SK-N-SH (cell line): ENCODE results near the gene MTFMT. TPM values are rescaled to one million over a fixed set of nuclear protein-coding genes. Genes with fewer than 3 reads are reported as not detected.

Experiments
- CHD2 ChIP-seq: fragments of 150-350 bp; IDR thresholded peaks from 2 replicates; pipeline ENCODE4 v1.6.1; 2018; ENCODE audit warnings: low read length; ENCODE audit not compliant: partially characterized antibody
- CTCF ChIP-seq: fragments of 200-600 bp; sonication (generic); IDR thresholded peaks from 2 replicates; pipeline ENCODE4 v1.6.1; 2017; ENCODE audit warnings: antibody characterized with exemption, mild to moderate bottlenecking, moderate library complexity
- EZH2phosphoT487 ChIP-seq: fragments of 200-600 bp; sonication (generic); IDR thresholded peaks from 2 replicates; pipeline ENCODE4 v1.6.1; 2017; ENCODE audit warnings: low read depth, mixed run types, mild to moderate bottlenecking, antibody characterized with exemption, moderate library complexity, borderline replicate concordance
- FOSL2 ChIP-seq: IDR thresholded peaks from 2 replicates; pipeline ENCODE4 v1.4.0; 2012; ENCODE audit warnings: low read depth, mild to moderate bottlenecking, moderate library complexity, borderline replicate concordance
- FOXM1 ChIP-seq: IDR thresholded peaks from 2 replicates; pipeline ENCODE4 v1.4.0; 2012; ENCODE audit warnings: low read depth, mild to moderate bottlenecking
- GABPA ChIP-seq: IDR thresholded peaks from 2 replicates; pipeline ENCODE4 v1.4.0; 2012; ENCODE audit warnings: low read depth, mild to moderate bottlenecking
- MAX ChIP-seq: IDR thresholded peaks from 2 replicates; pipeline ENCODE4 v1.4.0; 2012; ENCODE audit warnings: low read depth
- MEF2A ChIP-seq: IDR thresholded peaks from 2 replicates; pipeline ENCODE4 v1.4.0; 2012; ENCODE audit warnings: low read depth, borderline replicate concordance
- NFIC ChIP-seq: IDR thresholded peaks from 2 replicates; pipeline ENCODE4 v1.4.0; 2012; ENCODE audit warnings: borderline replicate concordance
- PBX3 ChIP-seq: IDR thresholded peaks from 2 replicates; pipeline ENCODE4; 2012
- RAD21 ChIP-seq: IDR thresholded peaks from 2 replicates; pipeline ENCODE4 v1.6.1; 2012; ENCODE audit warnings: mild to moderate bottlenecking, low read length
- RCOR1 ChIP-seq: fragments of 150-350 bp; IDR thresholded peaks from 2 replicates; pipeline ENCODE4 v1.6.1; 2017; ENCODE audit warnings: antibody characterized with exemption, low read length
- SMC3 ChIP-seq: IDR thresholded peaks from 2 replicates; pipeline ENCODE4 v1.6.1; 2012; ENCODE audit warnings: low read depth, low read length, improper control_type of control experiment
- TCF12 ChIP-seq: IDR thresholded peaks from 2 replicates; pipeline ENCODE4 v1.4.0; 2012
- TEAD4 ChIP-seq: IDR thresholded peaks from 2 replicates; pipeline ENCODE4 v1.4.0; 2012; ENCODE audit warnings: mild to moderate bottlenecking, borderline replicate concordance; ENCODE audit not compliant: insufficient read depth
- USF2 ChIP-seq: fragments of 150-350 bp; IDR thresholded peaks from 2 replicates; pipeline ENCODE4 v1.6.1; 2017; ENCODE audit warnings: antibody characterized with exemption, low read length, low read depth, borderline replicate concordance
- YY1 ChIP-seq: IDR thresholded peaks from 2 replicates; pipeline ENCODE4 v1.4.0; 2012; ENCODE audit warnings: low read depth, mild to moderate bottlenecking
- ZBTB33 ChIP-seq: IDR thresholded peaks from 2 replicates; pipeline ENCODE4 v1.4.0; 2012; ENCODE audit warnings: low read depth, borderline replicate concordance
- polyA plus RNA-seq, 3 experiments: library from polyadenylated mRNA; depleted of rRNA; stranded (reverse); fragments of >200 nt; gene quantifications; 2 replicates each; pipeline ENCODE4 v1.2.3, GENCODE V29; 2012

MTFMT gene
- polyA plus RNA-seq, 1 of the 3 experiments (the other 2 are of a cell fraction), result 12.1 TPM

DNA sequence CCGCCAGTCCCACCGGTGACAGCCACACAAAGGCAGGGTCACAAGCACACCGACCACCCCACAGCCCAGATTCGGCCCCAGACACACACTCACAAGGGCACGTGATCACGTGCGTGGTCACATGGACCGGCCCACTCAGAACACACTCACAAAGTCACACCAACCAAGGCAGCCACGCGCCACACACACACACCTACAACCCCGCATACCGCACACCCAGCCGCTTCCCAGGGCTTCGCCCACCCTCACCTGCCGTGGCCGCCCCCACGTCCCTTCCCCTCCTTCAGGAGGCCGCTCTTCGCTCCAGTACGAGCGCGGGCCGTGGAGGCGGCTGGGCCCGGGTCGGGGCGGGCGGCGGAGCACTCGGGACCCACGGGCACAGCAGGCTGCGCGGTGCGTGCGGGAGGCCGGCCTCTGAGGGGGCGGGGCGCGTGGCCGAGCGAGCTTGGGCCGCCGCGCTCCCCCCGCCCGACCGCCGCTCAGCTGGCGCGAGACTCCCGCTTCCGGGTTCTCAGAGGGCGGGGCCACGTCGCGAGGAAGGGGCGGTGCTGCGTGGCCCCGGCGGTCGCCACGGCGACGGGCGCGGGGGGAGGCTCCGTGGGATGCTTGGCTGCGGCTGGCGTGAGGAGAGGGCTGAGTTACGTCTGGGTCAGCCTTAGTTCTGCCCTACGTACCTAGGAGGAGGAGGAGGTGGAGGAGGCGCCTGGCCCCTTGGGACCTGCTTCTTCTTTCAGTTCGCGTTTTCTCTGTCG, 39.8 kb downstream of the MTFMT start, which contains the start of gene SPG21 (continued):
- TF ChIP-seq ZBTB33, result peak; percentile 92
- TF ChIP-seq PBX3, result no peak
- TF ChIP-seq CTCF, result no peak
- TF ChIP-seq TCF12, result peak; percentile 3; the same call in 1 of the 2 replicates
- TF ChIP-seq USF2, result peak; percentile 87
- TF ChIP-seq EZH2phosphoT487, result no peak
- TF ChIP-seq FOSL2, result no peak
- no peak for TF ChIP-seq NFIC
- TF ChIP-seq CHD2, result peak; percentile 97
- TF ChIP-seq SMC3, result no peak
- no peak; the same call in none of the 2 replicates for TF ChIP-seq RCOR1
- no peak for TF ChIP-seq FOXM1
- TF ChIP-seq MEF2A, result no peak
- TF ChIP-seq MAX, result peak; percentile 72
- TF ChIP-seq YY1, result no peak
- no peak for TF ChIP-seq TEAD4
- TF ChIP-seq GABPA, result no peak; the same call in 1 of the 2 replicates
- no peak for TF ChIP-seq RAD21
